Stomach (tissue), 4 donors: ENCODE measurements around the gene CNTFR.

Source experiments
- CTCF ChIP-seq, 7 experiments: fragments of 450-650 bp in 4 of 7; fragments of 200-600 bp in 3 of 7; sonication (generic) in 3 of 7; IDR thresholded peaks; one replicate each; pipeline ENCODE4 v1.5.1; 2016 to 2019; ENCODE audit warnings: antibody characterized with exemption in 7 of 7, control low read depth in 2 of 7, mild to moderate bottlenecking in 1 of 7
- POLR2A ChIP-seq, 4 donors: fragments of 450-650 bp; IDR thresholded peaks; one replicate each; pipeline ENCODE4 v1.6.1; 2016; ENCODE audit warnings: antibody characterized with exemption in 4 of 4, control low read depth in 2 of 4, mild to moderate bottlenecking in 1 of 4, moderate library complexity in 1 of 4

- TF ChIP-seq CTCF (IDR thresholded peaks at IDR 0.05): no peak
- TF ChIP-seq POLR2A (IDR thresholded peaks at IDR 0.05): no peak
These were observed 9.2 kb downstream of the CNTFR start for GRCh38 chr9:34580358-34580757.
